IPS-NIHi11 (cell line): ENCODE results near the gene PAX2.
"Not testable (repeated sequence)": the region's sequence is repeated elsewhere in the genome, so short reads cannot be mapped to it uniquely, and the experiment has no call there.

Source experiments
- DNase-seq: peaks from one replicate; pipeline ENCODE4 v3.0.0; 2012; ENCODE audit warnings: mixed read lengths, low spot score

Gene PAX2

GRCh38 chr10:100744987-100745881 lies at the start of gene PAX2:
PAX2 (plus strand) TSS chr10:100745582; CDS start chr10:100746261, 679 bp downstream.
- DNase-seq = peak; percentile 75

DNA sequence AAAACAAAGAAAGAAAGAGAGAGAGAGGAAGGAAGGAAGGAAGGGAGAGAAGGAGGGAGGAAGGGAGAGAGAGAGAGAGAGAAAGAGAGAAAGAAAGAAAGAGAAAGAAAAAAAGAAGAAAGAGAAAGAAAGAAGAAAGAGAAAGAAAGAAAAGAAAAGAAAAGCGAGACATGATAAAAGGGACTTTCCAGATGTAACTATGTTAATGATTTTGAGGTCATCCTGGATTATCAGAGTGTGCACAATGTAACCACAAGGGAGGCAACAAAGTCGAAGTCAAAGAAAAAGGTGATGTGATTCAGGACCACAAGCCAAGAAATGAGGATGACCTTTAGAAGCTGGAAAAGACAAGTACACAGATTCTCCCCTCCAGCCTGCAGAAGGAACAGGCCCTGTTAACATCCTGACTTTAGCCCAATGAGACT lies 48.9 kb upstream of the PAX2 start:
- no peak for DNase-seq

- no peak for DNase-seq
These were observed 48.3 kb upstream of the PAX2 start for GRCh38 chr10:100697070-100697469.

GRCh38 chr10:100697631-100698030 lies 47.8 kb upstream of the PAX2 start:
- DNase-seq = no peak

DNA sequence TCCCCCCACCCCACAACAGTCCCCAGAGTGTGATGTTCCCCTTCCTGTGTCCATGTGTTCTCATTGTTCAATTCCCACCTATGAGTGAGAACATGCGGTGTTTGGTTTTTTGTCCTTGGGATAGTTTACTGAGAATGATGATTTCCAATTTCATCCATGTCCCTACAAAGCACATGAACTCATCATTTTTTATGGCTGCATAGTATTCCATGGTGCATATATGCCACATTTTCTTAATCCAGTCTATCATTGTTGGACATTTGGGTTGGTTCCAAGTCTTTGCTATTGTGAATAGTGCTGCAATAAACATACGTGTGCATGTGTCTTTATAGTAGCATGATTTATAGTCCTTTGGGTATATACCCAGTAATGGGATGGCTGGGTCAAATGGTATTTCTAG lies 43.7 kb upstream of the PAX2 start:
- DNase-seq = not testable (repeated sequence)

GRCh38 chr10:100705139-100705538 lies 40.2 kb upstream of the PAX2 start:
- no peak for DNase-seq

- no peak for DNase-seq
These were observed 38.0 kb upstream of the PAX2 start for GRCh38 chr10:100707261-100707848.

DNA sequence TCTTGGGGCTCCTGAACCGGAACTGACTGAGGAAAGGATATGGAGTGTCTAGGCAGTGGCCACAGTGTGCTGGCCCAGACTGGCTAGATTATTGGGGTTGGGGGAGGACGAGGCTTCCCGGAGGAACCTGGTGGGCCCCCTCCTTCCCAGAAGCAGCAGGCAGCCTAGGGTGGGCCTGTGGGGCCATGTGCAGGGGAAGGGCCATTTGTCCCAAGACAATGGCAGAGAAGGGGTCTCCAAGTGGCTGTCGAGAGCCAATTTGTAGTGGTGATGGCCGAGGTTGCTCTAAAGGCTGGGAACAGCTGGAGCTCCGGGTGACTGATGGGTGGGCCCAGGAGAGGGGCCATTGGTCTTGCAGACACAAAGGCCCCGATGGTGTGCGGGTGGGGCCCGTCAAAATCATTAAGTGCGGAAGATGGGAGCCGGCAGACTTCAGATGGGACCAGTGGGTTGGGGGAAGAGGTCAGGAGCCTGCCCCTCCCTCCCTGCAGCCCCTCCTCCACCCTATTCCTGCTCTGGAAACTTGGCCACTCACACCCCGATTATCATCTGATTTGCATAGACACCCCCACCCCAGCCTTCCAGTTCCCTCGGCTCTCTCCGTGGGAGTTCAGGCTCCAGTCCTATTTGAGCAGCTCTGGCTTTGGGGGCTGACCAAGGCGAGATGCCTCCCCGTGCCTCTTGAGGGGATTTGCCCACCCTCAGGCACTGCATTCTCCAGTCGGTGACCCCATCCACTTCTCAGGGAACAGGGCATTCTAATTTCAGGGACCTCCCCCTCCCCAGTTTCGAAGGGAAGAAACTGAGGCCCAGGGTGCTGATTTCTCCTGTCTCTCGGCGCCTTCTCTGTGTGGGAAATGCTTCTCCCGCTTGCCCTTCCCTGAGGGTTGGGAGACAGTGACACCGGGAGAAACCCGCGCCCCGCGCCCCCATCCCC lies 36.0 kb upstream of the PAX2 start:
- DNase-seq = no peak

DNA sequence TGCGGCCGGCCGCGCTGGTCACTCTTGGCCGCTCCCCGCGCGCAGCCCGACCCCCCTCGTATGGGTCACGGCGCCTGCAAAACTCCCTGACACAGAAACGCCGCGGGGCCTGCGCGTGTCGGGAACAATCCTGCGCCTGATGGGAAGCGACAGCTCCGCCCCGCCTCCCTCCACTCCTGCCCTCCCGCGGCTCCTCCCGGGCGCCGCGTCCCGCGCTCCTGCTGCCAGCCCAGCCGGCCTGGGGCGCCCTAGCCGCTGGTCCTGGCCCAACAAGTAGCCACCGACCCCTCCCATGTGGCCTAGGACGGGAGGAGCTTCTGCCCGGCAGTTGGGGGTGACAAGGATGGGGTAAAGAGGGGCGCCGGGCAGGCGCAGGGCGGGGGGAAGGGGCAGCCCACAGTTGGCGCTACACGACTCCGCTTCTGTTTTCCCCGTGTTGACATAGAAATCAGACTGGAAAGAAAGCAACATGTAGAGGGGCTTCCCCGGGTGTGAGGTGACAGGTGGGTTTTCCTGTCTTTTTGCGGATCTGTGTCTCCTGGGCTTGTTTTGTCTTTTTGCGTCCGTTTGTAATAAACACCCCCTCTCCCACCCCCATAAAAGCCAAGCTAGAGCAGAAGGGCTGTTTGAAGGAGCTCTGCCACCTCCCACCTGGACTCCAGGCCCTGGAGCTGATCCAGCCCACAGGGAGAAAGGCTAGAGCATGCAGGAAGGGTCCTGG lies 35.1 kb upstream of the PAX2 start:
- peak; percentile 60 for DNase-seq

GRCh38 chr10:100713049-100713858 lies 32.1 kb upstream of the PAX2 start:
- DNase-seq = peak; percentile 63

GRCh38 chr10:100713859-100714565 lies 31.4 kb upstream of the PAX2 start:
- DNase-seq = no peak

DNA sequence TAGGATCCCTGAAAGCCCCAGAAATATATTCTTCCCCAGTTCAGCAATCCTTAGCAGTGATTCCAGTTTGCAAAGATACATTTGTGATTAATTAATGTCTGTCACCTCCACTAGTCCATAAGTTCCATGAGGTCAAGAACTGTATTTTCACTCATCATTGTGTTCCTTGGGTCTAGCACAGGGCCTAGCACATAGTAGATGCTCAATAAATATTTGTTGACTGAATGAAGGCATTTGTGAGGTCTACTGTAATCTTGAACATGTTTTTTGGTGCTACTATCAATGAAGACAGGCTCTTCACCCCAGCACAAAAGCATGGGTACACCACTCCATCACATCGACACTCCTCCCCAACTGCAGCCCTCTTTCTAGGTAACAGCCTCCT lies 30.8 kb upstream of the PAX2 start:
- no peak for DNase-seq

- DNase-seq = no peak
These were observed 30.3 kb upstream of the PAX2 start for GRCh38 chr10:100715101-100715444.

- DNase-seq = peak; percentile 71
These were observed 29.7 kb upstream of the PAX2 start for GRCh38 chr10:100715445-100716385.

DNA sequence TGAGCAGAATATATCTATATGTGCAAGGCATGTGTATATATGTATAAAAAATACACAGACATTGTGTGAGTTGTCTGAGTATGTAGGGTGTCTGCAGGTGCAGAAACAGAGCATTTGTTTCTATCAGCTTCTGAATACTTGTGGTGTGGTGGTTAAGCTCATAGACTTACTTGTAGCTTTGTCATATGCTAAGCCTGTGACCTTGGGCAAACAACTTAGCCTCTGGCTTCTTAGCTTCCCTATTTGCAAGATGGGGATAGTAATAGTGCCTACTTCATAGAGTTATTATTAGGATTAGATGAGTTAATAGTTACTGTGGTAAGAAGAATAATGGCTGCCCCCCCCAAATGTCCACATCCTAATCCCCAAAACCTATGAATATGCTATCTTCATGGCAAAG lies 28.2 kb upstream of the PAX2 start:
- no peak for DNase-seq

- no peak for DNase-seq
These were observed 27.1 kb upstream of the PAX2 start for GRCh38 chr10:100718197-100718742.

DNA sequence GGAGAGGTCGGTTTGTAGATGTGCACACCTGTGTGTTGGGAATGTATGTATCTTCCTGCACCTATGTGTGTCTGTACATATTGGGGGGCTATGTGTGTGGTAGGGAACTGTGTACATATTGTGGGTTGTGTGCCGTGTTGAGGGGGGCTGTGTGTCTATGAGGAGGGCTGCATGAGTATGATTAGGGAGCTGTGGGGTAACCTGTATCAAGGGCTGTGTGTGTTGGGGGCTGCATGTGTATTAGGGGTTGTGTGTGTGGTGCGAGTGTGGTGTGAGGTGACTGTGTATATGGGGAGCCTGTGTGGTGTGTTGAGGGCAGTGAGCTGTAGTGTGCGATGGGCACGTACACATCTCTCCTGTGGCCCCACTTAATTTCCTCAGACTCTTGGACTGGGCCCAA lies 22.2 kb upstream of the PAX2 start:
- no peak for DNase-seq

GRCh38 chr10:100723770-100724530 lies 21.4 kb upstream of the PAX2 start:
- DNase-seq = no peak
